T-helper 22 cell (primary cell): ENCODE data around the gene SLC43A3.
"Not testable (repeated sequence)": the region's sequence is repeated elsewhere in the genome, so short reads cannot be mapped to it uniquely, and the experiment has no call there.

Source experiments
- DNase-seq: peaks from one replicate; pipeline ENCODE4 v3.0.0-alpha.2; 2020; ENCODE audit warnings: low read depth

SLC43A3 gene

DNA sequence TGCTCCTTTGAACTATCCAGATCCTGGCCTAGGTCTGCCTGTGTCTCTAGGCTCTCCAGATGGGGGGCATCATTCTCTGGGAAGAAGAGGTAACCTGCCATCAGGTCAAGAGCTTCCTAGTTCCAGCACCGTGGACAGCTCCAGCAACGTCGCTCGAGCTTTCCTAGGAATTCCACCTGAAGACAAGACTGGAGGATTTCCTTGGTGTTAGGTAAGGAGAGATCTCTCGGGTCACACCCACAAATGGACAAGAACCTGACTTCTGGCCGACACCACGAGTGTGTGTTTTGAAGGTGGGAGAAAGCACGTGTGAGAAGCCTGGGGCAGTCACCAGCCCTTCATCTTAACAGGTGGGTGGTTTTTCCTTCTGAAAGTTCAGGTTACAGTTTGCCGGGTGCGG is 47.2 kb downstream of the SLC43A3 start:
- DNase-seq, result no peak

DNA sequence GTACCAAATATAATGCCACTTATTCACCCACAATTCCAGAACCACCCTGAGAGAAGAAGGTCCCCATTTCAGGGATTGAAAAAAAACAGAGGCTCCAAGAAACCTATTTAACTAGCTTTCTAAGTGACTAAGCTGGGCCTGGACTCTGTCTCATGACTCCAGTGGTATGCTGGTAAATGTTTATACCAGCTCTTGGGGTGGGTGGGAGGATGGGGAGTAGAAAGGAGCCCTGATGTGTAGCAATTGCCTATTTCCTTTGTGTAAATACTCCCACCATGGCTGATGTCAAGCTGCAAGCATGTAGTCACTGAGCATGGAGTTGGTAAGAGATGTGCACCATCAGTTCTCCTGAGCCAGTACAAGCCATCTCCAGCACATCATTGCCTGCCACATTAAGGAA is 48.7 kb downstream of the SLC43A3 start:
- no peak for DNase-seq

DNA sequence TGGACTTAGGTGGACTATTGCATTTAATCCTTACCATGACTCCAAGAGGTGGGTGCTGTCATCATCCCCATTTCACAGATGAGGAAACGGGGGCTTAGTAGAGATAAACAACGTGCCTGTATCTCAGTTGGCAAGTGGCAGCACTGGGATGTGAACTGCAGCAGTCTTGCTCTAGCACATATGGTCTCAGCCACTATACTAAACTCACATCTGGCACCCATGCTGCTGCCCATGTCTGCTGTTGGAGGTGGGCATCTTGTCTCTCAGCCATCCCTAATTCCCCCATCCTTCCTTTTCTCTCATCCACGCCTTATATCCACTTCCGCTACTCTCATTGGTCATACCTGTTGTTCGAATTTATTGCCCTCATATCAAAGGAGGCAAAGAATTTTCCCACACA is 49.8 kb downstream of the SLC43A3 start:
- no peak for DNase-seq

DNA sequence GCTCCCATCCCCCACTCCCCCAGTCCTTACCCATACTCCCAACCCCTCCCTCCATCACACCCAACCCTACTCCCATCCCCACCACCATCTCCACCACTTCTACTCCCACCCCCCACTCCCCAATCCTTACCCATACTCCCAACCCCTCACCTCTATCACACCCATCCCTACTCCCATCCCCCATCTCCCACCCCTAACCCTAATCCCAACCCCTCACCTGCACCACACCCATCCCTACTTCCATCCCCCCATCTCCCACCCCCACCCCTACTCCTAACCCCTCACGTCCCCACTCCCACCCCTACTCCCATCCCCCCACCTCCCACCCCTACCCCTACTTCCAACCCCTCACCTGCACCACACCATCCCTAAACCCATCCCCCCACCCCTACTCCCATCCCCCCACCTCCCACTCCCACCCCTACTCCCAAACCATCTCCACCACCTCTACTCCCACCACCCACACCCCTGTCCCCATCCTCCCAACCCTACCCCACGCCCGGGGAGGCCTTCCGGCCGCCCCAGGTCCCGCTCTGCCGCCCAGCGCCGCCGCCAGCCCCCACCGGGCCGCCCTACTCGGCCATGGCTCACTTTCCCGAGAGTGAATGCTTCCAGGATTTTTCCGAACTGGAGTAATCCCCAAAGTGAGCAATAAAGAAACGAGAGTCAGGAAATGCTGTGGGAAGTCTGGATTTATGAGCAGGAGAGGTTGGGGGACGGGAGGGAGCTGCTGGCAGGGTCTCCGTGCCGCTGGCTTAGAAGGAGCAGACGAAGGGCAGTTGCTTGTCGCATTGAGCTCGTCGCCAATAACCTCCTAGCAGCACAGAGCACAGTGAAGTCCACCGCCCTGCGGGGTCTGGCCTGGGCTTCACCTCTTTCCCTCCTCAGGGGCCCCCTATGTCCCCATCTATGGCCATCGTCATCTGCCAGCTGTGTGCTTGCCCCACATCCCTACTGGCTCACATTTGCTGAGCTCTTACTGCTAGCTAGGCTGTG is 50.5 kb downstream of the SLC43A3 start:
- no peak for DNase-seq

DNA sequence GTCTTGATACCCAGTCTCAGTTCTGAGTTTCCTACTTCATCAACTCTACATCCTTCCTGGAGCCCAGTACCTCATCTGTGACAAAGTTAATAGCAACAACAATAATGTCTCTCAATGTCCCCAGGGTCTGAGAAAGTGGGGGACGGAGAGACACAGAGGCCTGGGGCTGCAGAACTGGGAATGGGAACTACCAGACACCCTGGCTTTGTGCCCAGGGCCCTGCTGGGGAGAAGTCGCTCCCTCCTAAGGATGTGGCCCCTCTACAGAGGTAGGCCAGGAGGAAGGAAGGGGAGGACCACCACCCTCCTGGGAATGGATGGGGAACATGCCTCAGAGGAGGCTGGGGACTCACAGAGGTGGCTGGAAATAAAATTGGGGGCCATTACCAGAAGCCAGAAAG is 51.4 kb downstream of the SLC43A3 start:
- DNase-seq, result no peak

DNA sequence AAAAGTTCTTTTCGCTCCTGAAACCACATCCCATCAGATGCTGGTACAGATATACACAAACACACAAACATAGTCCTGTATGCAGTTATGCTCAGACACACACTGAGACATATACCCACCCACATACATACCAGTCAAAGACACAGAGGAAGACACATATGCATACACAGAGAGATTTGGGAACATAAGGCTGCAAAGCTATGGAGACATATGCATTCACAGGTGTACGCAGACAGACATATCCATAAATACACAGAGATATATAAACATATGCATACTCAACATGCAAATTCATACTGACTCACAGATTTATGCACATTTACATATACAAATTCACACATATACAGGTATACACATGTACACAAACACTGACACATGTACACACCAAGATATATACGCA is 52.0 kb downstream of the SLC43A3 start:
- no peak for DNase-seq

DNA sequence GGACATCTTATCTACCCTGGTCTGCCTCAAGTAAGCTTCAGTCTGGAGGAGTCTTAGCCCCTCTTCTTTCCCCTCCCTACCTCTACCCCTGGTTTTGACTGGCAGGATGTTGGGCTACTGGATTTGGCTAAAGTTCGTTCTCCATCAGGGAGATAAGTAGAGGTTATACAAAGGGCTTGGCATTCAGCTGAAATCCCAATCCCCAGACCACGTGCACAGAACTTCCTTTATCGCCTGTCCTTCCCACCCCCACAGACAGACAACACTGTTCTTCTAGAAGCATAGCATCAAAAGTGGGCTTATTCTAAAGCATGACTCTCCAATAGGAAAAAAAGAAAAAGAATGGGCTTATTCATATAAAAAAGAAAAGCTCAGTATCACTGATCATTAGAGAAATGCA is 53.8 kb downstream of the SLC43A3 start:
- DNase-seq, result no peak

DNA sequence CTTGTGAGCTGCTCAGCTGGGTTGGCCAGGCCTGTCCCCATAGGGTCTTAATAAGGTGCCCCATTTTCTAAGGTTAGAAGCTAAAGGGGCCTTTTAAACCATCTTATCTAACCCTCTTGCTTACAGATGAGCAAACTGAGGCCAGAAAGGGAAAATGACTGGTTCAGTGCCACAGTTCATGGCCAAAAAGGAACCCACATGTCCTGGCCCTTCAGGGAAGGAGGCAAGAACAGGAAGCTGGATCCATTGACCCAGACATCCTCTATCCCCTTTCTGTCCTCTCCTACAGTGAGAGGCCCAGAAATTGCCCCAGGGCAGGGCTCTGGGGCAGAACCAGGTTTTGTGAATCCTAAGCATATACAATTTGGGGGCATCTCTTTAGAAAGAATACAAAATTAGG is 56.0 kb downstream of the SLC43A3 start:
- DNase-seq, result no peak

DNA sequence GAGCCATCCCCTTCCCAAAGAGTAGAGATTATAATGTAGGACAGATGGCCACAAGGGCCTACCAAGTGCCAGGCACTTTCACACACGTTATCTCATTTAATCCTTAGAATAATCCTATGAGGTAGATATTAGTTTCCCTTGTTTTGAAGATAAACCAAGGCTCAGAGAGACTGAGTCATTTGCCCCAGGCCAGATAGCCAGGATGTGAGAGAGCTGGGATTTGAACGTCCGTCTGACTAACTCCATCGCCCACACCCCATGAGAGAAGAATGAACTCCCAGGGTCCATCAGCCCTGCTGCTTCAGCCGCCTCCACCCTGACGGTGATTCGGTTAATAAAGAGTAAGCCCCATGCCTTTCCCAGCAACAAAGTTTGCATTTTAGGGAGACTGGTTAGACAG is 56.7 kb downstream of the SLC43A3 start:
- DNase-seq, result no peak

DNA sequence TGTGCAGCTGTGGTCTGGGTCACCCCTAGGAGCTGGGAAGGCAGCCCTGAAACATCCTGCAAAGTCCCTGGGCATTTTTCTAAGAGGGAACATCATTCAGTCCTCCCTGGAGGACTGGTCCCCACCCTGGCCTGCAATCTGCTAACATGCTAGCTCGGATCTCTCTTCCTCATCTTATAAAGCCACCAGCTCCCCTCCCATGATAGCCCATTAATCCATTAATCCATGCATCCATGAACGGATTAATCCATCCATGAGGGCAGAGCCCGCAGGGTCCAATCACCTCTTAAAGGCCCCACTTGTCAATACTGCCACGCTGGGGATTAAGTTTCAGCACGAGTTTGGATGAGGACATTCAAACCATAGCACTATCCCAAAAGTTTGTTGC is 58.1 kb downstream of the SLC43A3 start:
- no peak for DNase-seq

DNA sequence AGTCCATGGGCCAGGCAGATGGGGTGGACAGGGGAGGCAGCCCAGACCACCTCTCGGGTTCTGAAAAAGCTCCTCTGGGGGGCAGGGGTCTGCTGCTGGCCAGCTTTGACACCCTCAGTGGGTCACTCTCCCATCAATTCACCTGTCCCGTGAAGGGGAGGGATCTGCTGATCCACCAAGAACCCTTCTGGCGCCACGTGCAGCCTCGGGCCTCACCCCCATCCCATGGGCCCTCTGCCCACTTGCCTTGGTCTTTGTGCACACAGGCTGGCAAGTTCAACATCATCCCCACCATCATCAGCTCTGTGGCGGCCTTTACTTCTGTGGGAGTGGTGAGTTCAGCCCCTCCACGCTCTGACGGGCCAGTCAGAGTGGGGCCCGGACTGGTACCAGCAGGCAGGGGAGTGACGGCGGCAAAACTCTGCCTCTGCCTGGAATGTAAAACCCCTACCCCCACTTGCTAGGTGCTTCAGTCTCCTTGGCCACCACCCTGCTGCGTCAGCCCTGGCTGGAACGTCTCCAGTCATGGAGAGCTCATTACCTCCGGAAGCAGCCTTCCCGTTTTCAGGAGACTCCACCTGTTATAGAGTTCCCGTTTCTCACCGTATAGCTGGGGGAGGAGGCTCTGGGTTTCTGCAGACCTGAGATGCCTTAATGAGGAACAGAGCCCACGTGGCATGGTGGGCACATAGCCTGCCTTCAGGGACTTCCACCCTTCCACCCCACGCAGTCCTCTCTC is 58.6 kb downstream of the SLC43A3 start:
- DNase-seq, result no peak

DNA sequence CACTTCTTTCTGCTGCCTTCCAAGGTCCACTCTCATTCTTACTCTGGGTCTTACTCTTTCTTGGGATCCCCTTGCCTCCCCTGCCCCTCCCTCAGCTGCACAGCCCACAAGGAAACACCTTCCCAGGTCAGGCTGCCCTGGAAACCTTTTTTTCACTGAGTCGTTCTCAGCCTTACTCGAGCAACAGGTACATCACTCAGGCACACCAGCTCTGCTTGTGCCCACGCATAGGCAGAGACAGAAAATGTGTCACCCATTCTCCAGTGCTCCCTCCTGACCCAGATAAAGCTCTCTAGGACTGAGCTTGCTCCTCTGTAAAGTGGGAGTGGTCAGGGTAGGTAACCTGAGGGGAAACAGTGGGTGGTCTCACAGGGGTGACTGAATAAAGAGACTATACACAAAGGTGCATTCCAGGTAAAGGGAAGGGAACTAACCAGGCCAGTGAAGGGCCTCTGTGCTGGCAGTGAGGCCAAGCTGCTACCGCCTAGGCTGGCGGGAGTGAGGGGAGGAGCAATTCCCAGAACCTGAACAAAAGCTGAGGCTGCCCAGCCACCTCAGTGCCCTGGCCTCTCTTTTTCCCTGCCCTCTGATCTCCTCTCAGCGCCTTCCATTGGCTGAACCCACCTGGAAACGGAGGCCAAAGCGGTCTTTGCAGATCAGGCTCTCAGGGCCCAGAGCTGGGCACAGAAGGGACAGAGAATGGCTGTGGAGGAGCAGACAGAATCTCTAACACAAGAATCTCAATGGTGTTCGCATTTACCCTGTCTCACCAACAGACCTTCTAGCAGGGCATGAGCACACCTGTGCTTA is 61.9 kb downstream of the SLC43A3 start:
- DNase-seq, result no peak

DNA sequence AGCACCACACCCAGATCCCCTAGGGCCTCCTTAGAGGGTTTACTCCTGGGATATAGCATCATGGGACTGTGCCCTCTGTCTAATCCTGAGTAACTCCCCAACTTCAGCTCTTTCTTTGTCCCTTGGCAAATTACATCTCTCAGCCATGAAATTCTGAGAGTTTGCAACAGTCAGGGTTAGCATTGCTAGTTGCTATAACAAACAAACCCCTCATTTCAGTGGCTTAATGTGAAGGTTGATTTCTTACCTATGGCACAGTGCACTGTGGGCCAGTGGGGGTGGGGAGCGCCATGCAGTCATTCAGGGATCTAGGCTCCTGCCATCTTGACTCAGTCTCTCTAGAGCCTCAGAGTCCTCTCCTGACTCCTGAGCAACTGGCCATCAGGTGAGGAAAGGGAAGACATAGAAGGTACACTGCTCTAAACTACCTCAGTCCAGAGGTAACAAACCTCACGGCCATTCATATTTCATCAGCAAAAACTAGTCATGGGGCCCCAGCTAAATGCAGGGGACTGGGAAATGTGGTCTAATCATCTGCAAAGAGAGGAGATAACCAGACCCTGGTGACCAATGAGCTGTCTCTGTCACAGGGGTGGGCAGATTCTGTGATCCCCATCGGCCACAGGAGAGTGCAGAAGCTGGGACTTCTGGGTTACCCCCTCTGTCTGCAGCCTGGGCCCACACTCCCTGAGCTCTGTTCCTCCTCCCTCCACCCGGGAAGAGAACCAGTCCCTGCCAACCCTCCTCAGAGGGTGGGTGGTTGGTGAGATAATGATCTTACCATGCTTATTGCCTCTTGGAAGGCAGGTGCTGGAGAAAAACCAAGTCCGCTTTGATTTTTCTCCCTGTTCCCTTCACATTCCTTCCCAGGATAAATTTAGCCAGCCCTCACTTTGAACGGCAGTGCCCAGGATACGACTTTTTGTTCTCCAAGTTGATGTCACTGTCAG is 63.5 kb downstream of the SLC43A3 start:
- DNase-seq, result no peak

DNA sequence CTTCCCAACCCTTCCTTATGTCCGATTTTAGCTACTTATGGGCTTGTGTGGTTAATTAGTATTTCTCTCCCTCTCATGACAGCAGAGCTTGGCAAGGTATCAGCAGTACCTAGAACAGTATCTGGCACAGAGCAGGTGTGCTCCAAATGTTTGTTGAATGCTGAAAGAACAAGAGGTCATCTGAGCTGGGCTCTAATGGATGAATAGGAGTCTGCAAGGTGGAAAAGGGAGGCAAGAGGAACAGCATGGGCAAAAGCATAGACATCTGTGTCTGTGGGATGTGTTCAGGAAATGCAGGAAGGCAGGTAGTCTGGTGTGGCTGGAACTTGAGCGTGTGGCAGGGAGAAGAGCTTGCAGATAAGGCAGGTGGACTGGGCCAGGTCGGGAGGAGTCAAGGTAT is 65.0 kb downstream of the SLC43A3 start:
- DNase-seq, result no peak

DNA sequence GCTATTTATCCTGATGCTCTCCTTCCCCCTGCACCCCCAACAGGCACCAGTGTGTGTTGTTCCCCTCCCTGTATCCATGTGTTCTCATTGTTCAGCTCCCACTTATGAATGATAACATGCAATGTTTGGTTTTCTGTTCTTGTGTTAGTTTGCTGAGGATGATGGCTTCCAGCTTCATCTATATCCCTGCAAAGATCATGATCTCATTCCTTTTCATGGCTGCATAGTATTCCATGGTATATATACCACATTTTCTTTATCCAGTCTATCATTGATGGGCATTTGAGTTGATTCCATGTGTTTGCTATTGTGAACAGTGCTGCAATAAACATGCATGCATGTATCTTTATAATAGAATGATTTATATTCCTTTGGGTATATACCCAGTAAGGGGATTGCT is 65.5 kb downstream of the SLC43A3 start:
- DNase-seq, result not testable (repeated sequence)

DNA sequence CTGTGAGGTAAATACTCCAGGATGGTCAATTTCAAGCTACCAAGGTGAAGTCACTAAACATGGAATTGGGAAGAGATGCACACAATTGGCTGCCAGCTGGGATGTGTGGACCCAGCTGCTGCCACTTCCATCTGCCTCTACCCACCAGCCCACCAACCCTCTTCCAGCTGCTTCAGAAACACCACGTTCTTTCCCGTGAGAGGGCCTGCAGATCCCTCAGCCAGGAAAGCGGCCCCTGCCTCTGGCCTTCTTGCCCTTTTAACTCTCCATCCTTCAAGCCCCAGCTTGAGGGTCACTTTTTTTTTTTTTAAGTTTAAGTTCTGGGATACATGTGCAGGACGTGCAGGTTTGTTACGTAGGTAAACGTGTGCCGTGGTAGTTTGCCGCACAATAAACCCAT is 65.9 kb downstream of the SLC43A3 start:
- DNase-seq, result no peak

DNA sequence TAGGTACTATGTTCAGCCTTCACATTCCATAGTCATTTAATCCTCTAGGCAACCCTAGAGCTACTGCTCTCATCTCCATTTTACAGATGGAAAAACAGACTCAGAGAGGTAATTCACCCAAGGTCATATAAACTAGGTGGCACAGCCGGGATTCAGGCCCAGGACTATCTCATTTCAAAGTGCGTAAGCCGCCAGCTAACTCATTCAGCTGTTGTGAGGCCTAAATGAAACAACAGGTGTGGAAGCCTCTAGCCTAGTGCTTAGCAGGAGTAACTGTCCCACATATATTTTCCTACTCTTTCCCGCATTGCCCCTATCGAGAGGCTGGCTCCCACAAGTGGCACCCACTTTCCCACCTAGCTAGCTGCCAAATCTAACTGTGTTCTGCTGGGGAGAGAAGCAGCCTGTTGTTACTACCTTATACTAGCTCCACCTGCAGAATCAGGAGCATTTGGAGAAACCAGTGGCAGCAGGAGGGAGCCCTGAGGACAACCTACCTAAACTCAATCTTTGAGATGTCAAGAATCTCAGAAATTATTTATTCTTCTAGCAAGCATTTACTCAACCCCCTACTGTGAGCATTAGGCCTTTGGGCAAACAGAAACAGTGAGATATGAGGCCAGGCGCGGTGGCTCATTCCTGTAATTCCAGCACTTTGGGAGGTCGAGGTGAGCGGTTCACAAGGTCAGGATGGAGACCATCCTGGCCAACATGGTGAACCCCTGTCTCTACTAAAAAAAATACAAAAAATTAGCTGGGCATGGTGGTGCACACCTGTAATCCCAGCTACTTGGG is 66.8 kb downstream of the SLC43A3 start:
- no peak for DNase-seq

DNA sequence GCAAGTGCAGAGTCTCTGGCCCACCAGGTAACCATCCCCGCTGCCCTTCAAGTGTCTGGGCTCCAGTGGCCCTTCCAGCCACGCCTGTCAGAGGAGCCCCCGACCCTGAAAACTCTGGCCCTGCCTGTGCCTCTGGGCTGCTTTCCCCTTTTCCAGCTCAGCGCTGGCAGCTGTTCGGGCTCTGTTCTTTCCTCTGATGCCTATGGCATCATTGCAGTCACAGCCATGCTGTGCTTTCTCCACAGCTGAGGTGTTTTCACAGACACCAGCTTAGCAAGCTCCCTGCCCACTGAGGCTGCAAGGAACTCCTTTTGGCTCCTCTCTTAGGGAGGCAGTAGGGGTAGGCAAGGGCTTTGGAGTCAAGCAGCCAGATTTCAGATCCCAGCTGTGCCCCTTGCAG is 67.5 kb downstream of the SLC43A3 start:
- no peak for DNase-seq

DNA sequence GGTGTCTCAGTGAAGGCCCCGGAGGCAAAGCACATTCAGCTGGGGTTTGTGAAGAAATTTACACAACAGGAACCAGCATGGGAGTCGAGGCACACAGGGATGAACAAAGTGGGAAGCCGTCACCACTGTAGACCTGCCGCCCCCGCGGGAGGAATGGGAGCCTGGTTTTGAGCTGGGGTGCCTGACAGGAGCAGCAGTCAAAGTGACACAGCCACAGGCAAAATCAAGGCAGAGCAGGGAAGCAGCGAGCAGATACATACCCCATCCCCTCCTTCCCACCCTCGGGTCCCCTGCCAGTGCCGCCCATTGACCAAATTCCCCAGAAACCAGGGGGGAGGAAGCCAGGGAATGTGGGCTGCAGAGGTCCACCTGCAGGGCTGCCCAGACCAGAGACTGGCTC is 67.9 kb downstream of the SLC43A3 start:
- no peak for DNase-seq

DNA sequence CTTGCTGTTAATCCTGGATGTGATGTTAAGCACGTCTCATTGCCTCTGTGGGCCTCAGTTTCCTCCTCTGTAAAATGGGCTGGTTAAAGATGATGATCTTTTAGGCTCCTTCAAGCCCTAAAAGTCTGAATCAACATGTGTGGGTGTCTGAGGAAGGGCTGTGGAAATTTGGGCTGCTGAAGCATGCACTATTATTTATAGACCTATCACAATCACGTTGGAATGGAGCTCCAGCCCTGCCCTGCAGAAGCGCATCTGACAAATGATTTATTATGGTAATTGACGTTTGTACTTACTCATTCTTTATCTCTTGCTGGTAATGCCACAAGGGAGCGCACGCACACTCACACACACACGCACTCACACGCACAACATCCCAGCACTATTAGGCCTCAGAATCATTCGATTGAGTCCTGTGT is 68.4 kb downstream of the SLC43A3 start:
- no peak for DNase-seq

DNA sequence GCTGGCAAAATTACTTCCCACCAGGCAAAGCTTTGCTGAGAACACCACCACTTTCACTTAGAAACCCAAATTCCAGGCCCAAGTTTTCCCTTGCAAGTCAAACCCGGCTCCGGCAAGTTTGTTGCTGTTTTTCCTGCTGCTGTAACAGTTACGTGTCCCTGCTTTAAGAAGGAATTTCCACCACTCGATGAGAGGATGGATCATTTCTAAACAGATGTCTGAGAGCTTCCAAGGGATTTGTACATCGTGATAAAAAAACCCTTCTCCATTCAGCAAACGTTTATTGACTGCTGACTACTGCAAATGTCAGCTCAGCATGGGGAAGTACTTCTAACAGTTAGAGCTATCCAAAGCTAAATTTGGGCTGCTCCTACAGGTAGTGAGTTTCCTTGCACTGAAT is 69.1 kb downstream of the SLC43A3 start:
- no peak for DNase-seq
